SK-N-SH (cell line): ENCODE results near the gene ATP2A3. TPM values are rescaled to one million over a fixed set of nuclear protein-coding genes. Genes with fewer than 3 reads are reported as not detected.

Experiments
- CTCF ChIA-PET: fragments of 300-600, 350-600 bp; formaldehyde crosslinking; extraction: SDS; loops from one replicate; lab custom pipeline; 2021; lab: Yijun Ruan, JAX
- POLR2A ChIA-PET: fragments of 350-600 bp; sonication (Branson Sonifier 250); formaldehyde crosslinking; extraction: SDS; loops from one replicate; lab custom pipeline; 2020; ENCODE audit warnings: antibody characterized with exemption, inconsistent platforms; lab: Yijun Ruan, JAX
- DNase-seq: peaks from one replicate; pipeline ENCODE4 v3.0.0; 2012
- H2AFZ ChIP-seq: fragments of 200-600 bp; sonication (generic); 2 replicates; pipeline ENCODE4 v1.8.1; 2016; ENCODE audit warnings: antibody characterized with exemption, mild to moderate bottlenecking, low read depth
- H3F3A ChIP-seq: fragments of 200-600 bp; sonication (generic); replicated peaks from 2 replicates; pipeline ENCODE3; 2016; ENCODE audit warnings: antibody characterized with exemption, mild to moderate bottlenecking; ENCODE audit not compliant: insufficient read depth
- H3K27ac ChIP-seq, 2 experiments: fragments of 200-500 bp in 1 of 2; fragments of 200-600 bp in 1 of 2; sonication (Bioruptor generic) in 1 of 2; sonication (generic), shearing (Covaris generic) in 1 of 2; 2 replicates each; pipeline versions ENCODE4 v1.5.1 to v1.6.1; 2014 to 2016; ENCODE audit warnings: low read depth in 2 of 2, inconsistent platforms in 1 of 2, low read length in 1 of 2, mild to moderate bottlenecking in 1 of 2, mixed read lengths in 1 of 2
- H3K27me3 ChIP-seq: fragments of 200-600 bp; sonication (generic), shearing (Covaris generic); 2 replicates; pipeline ENCODE4 v1.6.1; 2016; ENCODE audit warnings: mixed run types; ENCODE audit not compliant: insufficient read depth
- H3K36me3 ChIP-seq, 2 experiments: fragments of 200-500 bp in 1 of 2; fragments of 200-600 bp in 1 of 2; sonication (Bioruptor generic) in 1 of 2; sonication (generic) in 1 of 2; replicated peaks in 1 of 2; 2 replicates each; pipeline versions ENCODE3 to v1.5.1; 2014 to 2016; ENCODE audit warnings: low read length in 1 of 2, mild to moderate bottlenecking in 1 of 2; ENCODE audit not compliant: insufficient read depth in 2 of 2, control insufficient read depth in 1 of 2
- H3K4me1 ChIP-seq, 2 experiments: fragments of 200-500 bp in 1 of 2; fragments of 200-600 bp in 1 of 2; sonication (Bioruptor generic) in 1 of 2; sonication (generic), shearing (Covaris generic) in 1 of 2; 2 replicates each; pipeline versions ENCODE4 v1.5.1 to v1.6.1; 2014 to 2016; ENCODE audit warnings: low read depth in 1 of 2, low read length in 1 of 2, mixed run types in 1 of 2; ENCODE audit not compliant: insufficient read depth in 2 of 2, control insufficient read depth in 1 of 2
- H3K4me2 ChIP-seq: fragments of 200-600 bp; sonication (generic), shearing (Covaris generic); 2 replicates; pipeline ENCODE4 v1.6.1; 2017; ENCODE audit warnings: mixed run types
- H3K4me3 ChIP-seq, 2 experiments: fragments of 200-500 bp in 1 of 2; fragments of 200-600 bp in 1 of 2; sonication (Bioruptor generic) in 1 of 2; sonication (generic), shearing (Covaris generic) in 1 of 2; 2 replicates each; pipeline versions ENCODE4 v1.5.1 to v1.8.1; 2014 to 2016; ENCODE audit warnings: low read depth in 2 of 2, inconsistent platforms in 1 of 2, low read length in 1 of 2, mild to moderate bottlenecking in 1 of 2, mixed read lengths in 1 of 2, moderate library complexity in 1 of 2
- H3K79me2 ChIP-seq: fragments of 200-600 bp; sonication (generic); 2 replicates; pipeline ENCODE4 v1.8.1; 2017; ENCODE audit warnings: mild to moderate bottlenecking; ENCODE audit not compliant: insufficient read depth
- H3K9ac ChIP-seq: fragments of 200-600 bp; sonication (generic); 2 replicates; pipeline ENCODE4 v1.6.1; 2017; ENCODE audit warnings: mixed run types
- H3K9me2 ChIP-seq: fragments of 200-600 bp; sonication (generic); 2 replicates; pipeline ENCODE4 v1.6.1; 2017; ENCODE audit warnings: mixed run types
- H3K9me3 ChIP-seq: fragments of 200-600 bp; sonication (generic); 2 replicates; pipeline ENCODE4 v1.6.1; 2017; ENCODE audit warnings: mixed run types, mild to moderate bottlenecking, moderate library complexity
- H4K20me1 ChIP-seq: fragments of 200-600 bp; sonication (generic); 2 replicates; pipeline ENCODE4 v1.6.1; 2017; ENCODE audit warnings: mild to moderate bottlenecking, mixed run types; ENCODE audit not compliant: insufficient read depth
- CHD2 ChIP-seq: fragments of 150-350 bp; IDR thresholded peaks from 2 replicates; pipeline ENCODE4 v1.6.1; 2018; ENCODE audit warnings: low read length; ENCODE audit not compliant: partially characterized antibody
- MEF2A ChIP-seq: IDR thresholded peaks from 2 replicates; pipeline ENCODE4 v1.4.0; 2012; ENCODE audit warnings: low read depth, borderline replicate concordance
- NFIC ChIP-seq: IDR thresholded peaks from 2 replicates; pipeline ENCODE4 v1.4.0; 2012; ENCODE audit warnings: borderline replicate concordance
- NRF1 ChIP-seq: IDR thresholded peaks from 2 replicates; pipeline ENCODE4 v1.6.1; 2012; ENCODE audit warnings: low read depth, mild to moderate bottlenecking, low read length
- POLR2AphosphoS5 ChIP-seq: IDR thresholded peaks from 2 replicates; pipeline ENCODE4 v1.6.1; 2012; ENCODE audit warnings: low read depth, low read length
- RCOR1 ChIP-seq: fragments of 150-350 bp; IDR thresholded peaks from 2 replicates; pipeline ENCODE4 v1.6.1; 2017; ENCODE audit warnings: antibody characterized with exemption, low read length
- RFX5 ChIP-seq: IDR thresholded peaks from 2 replicates; pipeline ENCODE4 v1.6.1; 2012; ENCODE audit warnings: mild to moderate bottlenecking, improper control_type of control experiment, low read length
- RXRA ChIP-seq: IDR thresholded peaks from 2 replicates; pipeline ENCODE4 v1.4.0; 2012; ENCODE audit warnings: low read depth, mild to moderate bottlenecking, borderline replicate concordance
- SMC3 ChIP-seq: IDR thresholded peaks from 2 replicates; pipeline ENCODE4 v1.6.1; 2012; ENCODE audit warnings: low read depth, low read length, improper control_type of control experiment
- TCF12 ChIP-seq: IDR thresholded peaks from 2 replicates; pipeline ENCODE4 v1.4.0; 2012
- TEAD4 ChIP-seq: IDR thresholded peaks from 2 replicates; pipeline ENCODE4 v1.4.0; 2012; ENCODE audit warnings: mild to moderate bottlenecking, borderline replicate concordance; ENCODE audit not compliant: insufficient read depth
- WGBS: methylation state at CpG from one replicate; pipeline ENCODE4 v1.1.6; 2017; ENCODE audit warnings: low lambda C conversion rate; 5-methylcytosine and 5-hydroxymethylcytosine counted together
- polyA plus RNA-seq, 3 experiments: library from polyadenylated mRNA; depleted of rRNA; stranded (reverse); fragments of >200 nt; gene quantifications; 2 replicates each; pipeline ENCODE4 v1.2.3, GENCODE V29; 2012
- TF ChIP-seq, protein P1 (sequence below): IDR thresholded peaks from 2 replicates; pipeline ENCODE4 v1.4.0; 2012; ENCODE audit warnings: low read depth
- TF ChIP-seq, protein P2 (sequence below): IDR thresholded peaks from 2 replicates; pipeline ENCODE4 v1.4.0; 2012; ENCODE audit warnings: low read depth, borderline replicate concordance

Gene ATP2A3
- polyA plus RNA-seq, 1 of the 3 experiments (the other 2 are of a cell fraction) = 2.1 TPM

DNA sequence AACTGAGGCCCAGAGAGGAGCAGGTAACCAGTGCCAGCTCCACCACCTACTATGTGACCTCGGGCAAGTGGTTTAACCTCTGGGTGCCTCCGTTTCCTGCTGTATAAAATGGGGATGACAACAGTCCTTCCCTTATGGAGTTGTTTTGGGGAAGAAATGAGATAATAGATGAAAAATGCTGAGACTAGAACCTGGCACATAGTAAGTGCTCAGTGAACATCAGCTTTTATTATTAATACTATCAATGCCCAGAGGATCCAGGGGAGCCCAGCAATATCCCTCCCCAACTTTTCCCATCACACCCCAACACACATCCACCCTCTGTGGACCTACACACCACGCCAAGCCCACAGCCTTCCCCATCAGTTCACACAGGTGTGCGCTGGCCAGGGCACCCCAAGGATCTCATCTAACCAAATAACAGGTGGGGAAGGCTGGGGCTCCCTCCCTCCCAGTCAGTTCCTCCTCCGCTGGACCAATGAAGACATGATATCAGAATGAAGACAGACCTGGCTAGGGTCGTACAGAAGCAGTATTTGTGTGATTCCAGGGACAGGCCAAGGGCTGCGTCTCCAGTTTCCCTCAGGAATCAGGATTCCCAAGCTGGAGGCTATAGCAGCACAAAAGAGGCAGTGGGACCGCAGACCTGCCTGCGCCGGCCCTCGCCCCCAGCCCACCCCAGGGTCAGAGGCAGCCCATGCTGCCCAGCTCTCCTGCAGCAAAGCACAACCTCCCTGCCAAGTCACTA lies 1.8 kb downstream of the ATP2A3 start:
- Histone ChIP-seq H4K20me1 (no peaks in the 10 kb centered on the region), H3K9ac (no peak overlapping the region), H3K27ac (no peak overlapping the region), H3F3A (peaks cover 4% of the 10 kb centered on the region), H2AFZ (no peak overlapping the region), H3K4me2 (no peak overlapping the region), H3K27me3 (peaks cover 26% of the 10 kb centered on the region), H3K79me2 (no peaks in the 10 kb centered on the region), H3K4me3 (no peak overlapping the region), H3K36me3 (no peaks in the 10 kb centered on the region), H3K9me3 (no peaks in the 10 kb centered on the region), H3K4me1 (peaks cover 0 to 9% of the 10 kb centered on the region in 2 experiments; a peak in 1 of 4 replicates), H3K9me2 (no peaks in the 10 kb centered on the region)
- 59% methylated on average over 9 of the region's 11 CpGs for WGBS
- TF ChIP-seq POLR2AphosphoS5 (no peak), NRF1 (no peak), CHD2 (no peak), RXRA (no peak), TCF12 (no peak), RCOR1 (no peak)
- TF ChIP-seq, protein P1, sequence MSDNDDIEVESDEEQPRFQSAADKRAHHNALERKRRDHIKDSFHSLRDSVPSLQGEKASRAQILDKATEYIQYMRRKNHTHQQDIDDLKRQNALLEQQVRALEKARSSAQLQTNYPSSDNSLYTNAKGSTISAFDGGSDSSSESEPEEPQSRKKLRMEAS = no peak
- no peak for DNase-seq
- CTCF ChIA-PET = interaction anchor here (1.1 to 2.3 kb wide), 3 partner anchors 17 to 55 kb away, joined by 3 to 12 read pairs (median 3); no protein-coding TSS in a partner anchor
- POLR2A ChIA-PET = no interaction called here

DNA sequence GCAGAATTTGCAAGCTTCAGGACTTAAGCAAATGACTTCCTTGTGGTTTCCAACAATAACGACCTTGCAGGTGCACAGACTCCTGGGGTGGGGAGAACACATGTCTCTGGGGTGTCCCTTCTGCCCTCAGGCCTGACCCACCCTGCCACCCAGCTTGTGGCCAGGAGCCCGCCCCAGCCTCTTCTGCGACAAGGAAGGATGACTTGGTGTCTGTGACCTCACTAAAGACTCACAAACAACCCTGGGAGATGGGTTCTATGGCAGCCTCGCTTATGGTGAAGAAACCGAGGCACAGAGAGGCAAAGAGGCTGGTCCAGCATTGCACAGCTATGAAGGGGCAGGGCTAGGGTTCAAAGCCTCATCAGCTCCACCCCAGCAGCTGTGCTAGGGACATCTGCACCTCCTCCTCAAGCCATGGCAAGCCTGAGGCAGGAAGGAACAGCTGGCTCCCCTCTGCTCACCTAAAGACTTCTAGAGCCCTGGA lies 2.6 kb downstream of the ATP2A3 start:
- H3K36me3 ChIP-seq = no peaks in the 10 kb centered on the region
- CTCF ChIA-PET = interaction anchor here (1.1 to 2.3 kb wide), 3 partner anchors 18 to 97 kb away, joined by 3 to 12 read pairs (median 5); no protein-coding TSS in a partner anchor

DNA sequence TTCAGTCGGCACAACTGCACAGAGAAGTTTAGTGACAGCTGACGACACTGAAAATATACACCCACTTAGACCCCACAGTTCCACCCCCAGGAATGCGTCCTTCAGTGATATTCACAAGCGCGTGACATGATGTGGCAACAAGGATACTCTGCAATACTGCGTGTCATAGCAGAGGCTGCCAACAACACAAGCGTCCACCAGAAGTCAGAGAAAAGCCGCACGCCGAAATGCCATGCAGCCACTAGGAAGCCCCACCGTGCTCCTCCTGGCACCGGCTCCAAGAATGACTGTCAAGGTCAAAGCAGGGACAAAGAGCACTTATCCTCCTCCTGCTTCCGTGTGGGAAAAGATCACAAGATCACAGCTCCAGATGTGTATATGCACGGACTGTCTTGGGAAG lies 3.5 kb downstream of the ATP2A3 start:
- Histone ChIP-seq H3K4me2 (no peak overlapping the region), H3K9ac (no peak overlapping the region), H4K20me1 (no peaks in the 10 kb centered on the region)
- POLR2A ChIA-PET = no interaction called here
- TF ChIP-seq MEF2A (no peak), SMC3 (no peak), TEAD4 (no peak), RFX5 (no peak), POLR2AphosphoS5 (no peak), RXRA (no peak)
- TF ChIP-seq, protein P2, sequence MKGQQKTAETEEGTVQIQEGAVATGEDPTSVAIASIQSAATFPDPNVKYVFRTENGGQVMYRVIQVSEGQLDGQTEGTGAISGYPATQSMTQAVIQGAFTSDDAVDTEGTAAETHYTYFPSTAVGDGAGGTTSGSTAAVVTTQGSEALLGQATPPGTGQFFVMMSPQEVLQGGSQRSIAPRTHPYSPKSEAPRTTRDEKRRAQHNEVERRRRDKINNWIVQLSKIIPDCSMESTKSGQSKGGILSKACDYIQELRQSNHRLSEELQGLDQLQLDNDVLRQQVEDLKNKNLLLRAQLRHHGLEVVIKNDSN = no peak
- TF ChIP-seq, all 33 proteins: peak for 0
- H3K4me1 ChIP-seq = peaks cover 0 to 9% of the 10 kb centered on the region in 2 experiments; a peak in 1 of 4 replicates
- H3K79me2 ChIP-seq = no peaks in the 10 kb centered on the region
- H3K9me2 ChIP-seq = no peaks in the 10 kb centered on the region
- no peak overlapping the region for H3K27ac ChIP-seq
- DNase-seq = no peak
- H3K4me3 ChIP-seq = no peak overlapping the region
- peaks cover 4% of the 10 kb centered on the region for H3F3A ChIP-seq
- CTCF ChIA-PET = interaction anchor here (0.8 to 2.3 kb wide), 4 partner anchors 12 to 97 kb away, joined by 3 to 12 read pairs (median 4); no protein-coding TSS in a partner anchor
- peaks cover 26% of the 10 kb centered on the region for H3K27me3 ChIP-seq
- H3K36me3 ChIP-seq = no peaks in the 10 kb centered on the region
- no peaks in the 10 kb centered on the region for H3K9me3 ChIP-seq
- 70% methylated on average over 13 of the region's 14 CpGs for WGBS
- no peak overlapping the region for H2AFZ ChIP-seq

More for the DNA sequence above, 2.6 kb downstream of the ATP2A3 start:
- H3K9ac ChIP-seq = no peak overlapping the region
- H3K9me2 ChIP-seq = no peaks in the 10 kb centered on the region
- TF ChIP-seq NFIC = no peak
- no peak overlapping the region for H3K4me2 ChIP-seq
- 10% methylated on average over 2 of the region's 5 CpGs for WGBS
- peaks cover 0 to 9% of the 10 kb centered on the region in 2 experiments; a peak in 1 of 4 replicates for H3K4me1 ChIP-seq
- H3K27ac ChIP-seq = no peak overlapping the region
- no peaks in the 10 kb centered on the region for H3K79me2 ChIP-seq
- H3K4me3 ChIP-seq = no peak overlapping the region
- no peaks in the 10 kb centered on the region for H4K20me1 ChIP-seq
- no peaks in the 10 kb centered on the region for H3K9me3 ChIP-seq
- no peak for DNase-seq
- H3F3A ChIP-seq = peaks cover 4% of the 10 kb centered on the region
- H3K27me3 ChIP-seq = peaks cover 26% of the 10 kb centered on the region
- POLR2A ChIA-PET = no interaction called here
- no peak overlapping the region for H2AFZ ChIP-seq
